Skin epidermis (tissue), 12 donors: Measurements from ENCODE around the gene BUD13.
"Not testable (repeated sequence)": the region's sequence is repeated elsewhere in the genome, so short reads cannot be mapped to it uniquely, and the experiment has no call there.

Experiments used
- H3K27ac ChIP-seq, 21 experiments: fragments of 200-600 bp; sonication (generic) in 11 of 21; one replicate each; pipeline ENCODE4 v1.5.0; 2020; ENCODE audit warnings: mild to moderate bottlenecking in 3 of 21, inconsistent platforms in 2 of 21, moderate library complexity in 2 of 21
- H3K4me3 ChIP-seq, 7 experiments: fragments of 200-600 bp; sonication (generic) in 2 of 7; one replicate each; pipeline ENCODE4 v1.5.0; 2020; ENCODE audit warnings: inconsistent platforms in 2 of 7, mild to moderate bottlenecking in 2 of 7, moderate library complexity in 1 of 7

BUD13 gene

DNA sequence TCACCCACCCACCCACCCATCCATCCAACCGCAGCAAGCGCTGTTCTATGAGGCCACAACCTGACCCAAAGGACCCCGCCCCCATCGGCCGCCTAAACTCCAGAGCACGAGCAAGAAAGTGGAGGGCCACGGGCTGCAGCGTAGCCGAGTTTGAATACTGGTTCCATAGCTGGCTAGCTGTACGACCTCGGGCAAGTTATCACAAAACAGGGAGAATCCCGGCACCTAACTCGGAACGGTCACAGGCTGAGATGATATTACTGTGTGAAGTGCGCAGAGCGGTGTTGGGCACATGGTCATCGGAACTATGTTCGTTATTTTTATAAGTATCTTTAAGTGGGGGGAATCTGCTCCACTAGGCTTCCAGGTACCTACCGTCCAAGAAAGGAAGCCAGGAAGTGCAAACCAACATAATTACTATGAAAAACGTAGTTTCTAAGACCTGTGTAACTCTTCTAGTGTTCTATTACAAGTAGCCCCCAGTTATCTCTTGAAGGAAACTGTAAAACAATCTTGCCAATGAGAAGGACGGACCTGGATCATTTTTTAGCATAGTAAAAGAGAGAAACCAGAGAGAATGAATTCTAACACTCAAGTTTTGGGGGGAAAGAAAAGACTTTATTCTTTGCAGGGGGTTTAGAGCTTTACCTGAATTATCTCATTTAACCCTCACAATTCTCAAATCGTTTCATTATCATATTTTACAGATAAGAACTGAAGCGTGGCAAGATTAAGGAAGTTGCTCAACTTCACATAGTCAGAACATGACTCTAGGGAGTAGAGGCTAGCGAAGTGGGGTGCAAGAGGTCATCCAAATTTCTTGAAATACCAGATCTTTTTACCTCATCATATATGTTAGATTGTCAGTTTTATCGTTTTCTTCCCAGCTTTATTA, 663 bp upstream of the BUD13 start:
- H3K4me3 ChIP-seq, result peak overlapping the region; percentile 58 to 93 (median 79)
- H3K27ac ChIP-seq, result peak overlapping the region in 20 of 21 experiments; percentile 76 to 98 (median 95)

DNA sequence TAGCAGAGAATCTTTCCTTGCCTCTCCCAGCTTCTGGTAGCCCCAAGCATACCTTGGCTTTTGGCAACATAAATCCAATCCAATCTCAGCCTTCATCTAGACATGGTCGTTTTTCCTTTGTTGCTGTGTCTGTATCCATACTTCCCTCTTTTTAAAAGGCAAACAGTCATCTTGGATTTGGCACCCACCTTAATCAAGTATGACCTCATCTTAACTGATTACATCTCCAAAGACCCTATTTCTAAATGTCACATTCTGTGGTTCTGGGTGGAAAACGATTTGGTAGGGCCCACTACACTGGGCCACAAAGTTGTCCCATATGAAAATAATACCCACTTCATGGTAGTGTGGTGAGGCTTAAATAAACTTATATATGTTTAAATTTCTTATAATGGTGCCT, 852 bp downstream of the BUD13 start:
- Histone ChIP-seq H3K4me3 (peak overlapping the region; percentile 58 to 93 (median 79)), H3K27ac (peak overlapping the region in 19 of 21 experiments; percentile 85 to 98 (median 95))

DNA sequence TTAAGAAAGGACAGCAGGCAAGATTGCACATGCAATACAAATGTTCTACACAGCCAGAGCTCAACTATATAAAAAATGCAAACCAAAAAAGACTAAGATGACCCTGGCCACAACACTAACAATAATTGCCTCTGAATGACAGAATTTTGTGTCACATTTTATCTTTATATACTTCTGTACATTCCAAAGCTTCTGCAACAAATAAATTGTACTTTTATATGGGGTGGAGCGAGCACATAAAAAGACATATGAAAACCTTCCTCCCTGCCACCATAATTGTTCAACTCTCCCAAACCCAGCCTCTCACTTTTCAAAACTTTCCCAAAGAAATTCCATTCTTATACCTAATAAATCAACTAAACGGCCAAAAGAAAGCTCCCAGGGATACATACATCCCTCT, 10.7 kb downstream of the BUD13 start:
- Histone ChIP-seq H3K4me3 (no peak overlapping the region), H3K27ac (no peak overlapping the region)

DNA sequence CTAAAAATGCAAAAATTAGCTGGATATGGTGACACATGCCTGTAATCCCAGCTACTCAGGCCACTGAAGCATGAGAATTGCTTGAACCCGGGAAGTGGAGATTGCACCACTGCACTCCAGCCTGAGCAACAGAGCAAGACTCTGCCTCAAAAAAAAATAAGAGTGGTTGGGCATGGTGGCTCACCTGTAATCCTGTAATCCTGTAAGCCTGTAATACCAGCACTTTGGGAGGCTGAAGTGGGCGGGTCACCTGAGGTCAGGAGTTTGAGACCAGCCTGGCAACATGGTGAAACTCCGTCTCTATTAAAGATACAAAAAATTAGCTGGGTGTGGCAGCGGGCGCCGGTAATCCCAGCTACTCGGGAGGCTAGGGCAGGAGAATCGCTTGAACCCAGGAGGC, 16.7 kb downstream of the BUD13 start:
- H3K4me3 ChIP-seq, result not testable (repeated sequence)

DNA sequence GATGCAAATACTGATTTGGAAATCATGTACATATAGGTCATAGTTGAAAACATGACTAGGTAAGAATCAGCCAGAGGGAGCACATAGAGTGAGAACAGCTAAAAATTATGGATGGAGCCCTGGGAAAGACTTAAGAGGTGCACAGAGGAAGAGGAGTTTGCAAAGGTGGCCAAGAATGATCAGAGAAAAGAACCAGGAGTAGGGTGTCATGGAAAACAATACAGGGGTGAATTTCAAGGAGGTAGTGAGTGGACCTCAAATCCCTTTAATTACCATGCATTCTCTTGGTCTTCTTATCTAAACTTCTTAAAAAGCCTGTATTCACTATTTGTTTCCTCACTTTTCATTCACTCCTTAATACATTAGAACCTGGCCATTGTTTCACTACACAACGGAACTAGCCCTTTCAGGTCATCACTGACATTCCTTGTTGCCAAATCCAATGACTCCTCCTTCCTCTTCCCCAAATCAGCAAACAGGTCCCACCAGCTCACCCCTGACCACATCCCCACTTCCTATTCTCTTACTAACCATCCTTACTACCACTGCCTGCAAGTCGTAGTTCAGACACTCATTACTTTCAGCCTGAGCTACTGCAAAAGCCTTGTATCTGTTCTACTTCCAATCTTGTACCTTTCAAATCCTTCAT, 22.6 kb downstream of the BUD13 start:
- Histone ChIP-seq H3K27ac (no peak overlapping the region), H3K4me3 (no peak overlapping the region)

More for the DNA sequence above, 16.7 kb downstream of the BUD13 start:
- H3K27ac ChIP-seq, result not testable (repeated sequence)

DNA sequence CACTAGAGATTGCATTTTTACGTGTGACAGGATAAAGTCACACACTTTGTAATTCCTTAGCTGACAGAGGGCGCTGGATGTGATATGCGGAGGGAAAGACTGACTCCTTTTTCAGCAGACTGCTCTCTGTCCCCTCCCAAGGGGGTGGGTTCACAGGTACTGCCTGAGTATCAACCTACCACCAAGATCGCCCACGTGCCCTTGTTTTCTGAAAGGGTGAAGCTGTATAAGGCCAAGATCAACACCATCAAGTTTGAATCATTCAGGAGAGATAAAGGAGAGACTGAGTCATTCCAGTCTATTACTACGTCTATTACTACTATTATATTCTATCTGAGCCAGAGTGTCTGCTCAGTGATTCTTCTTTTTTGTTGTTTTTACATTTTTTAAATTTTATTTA, 30.7 kb downstream of the BUD13 start:
- Histone ChIP-seq H3K27ac (no peak overlapping the region), H3K4me3 (no peak overlapping the region)

DNA sequence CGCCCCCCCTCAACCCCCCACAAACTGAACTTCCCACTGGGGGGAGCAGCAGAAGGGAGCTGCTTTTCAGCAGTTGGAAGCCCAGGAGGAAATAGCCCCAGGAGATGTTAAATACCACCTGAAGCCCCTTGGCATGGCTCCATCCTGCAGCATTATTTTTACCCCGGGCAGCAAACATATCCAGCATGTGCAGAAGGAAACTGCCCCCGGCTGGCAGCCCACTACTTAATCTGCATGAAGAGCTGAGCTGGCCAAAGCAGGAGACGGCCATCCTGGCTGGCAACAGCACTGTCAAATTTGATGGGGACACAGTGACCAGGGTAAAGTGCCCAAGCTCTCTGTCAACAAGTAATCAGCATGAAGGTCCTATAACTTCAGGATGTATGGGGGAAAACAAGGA, 32.0 kb downstream of the BUD13 start:
- Histone ChIP-seq H3K4me3 (no peak overlapping the region), H3K27ac (no peak overlapping the region)

DNA sequence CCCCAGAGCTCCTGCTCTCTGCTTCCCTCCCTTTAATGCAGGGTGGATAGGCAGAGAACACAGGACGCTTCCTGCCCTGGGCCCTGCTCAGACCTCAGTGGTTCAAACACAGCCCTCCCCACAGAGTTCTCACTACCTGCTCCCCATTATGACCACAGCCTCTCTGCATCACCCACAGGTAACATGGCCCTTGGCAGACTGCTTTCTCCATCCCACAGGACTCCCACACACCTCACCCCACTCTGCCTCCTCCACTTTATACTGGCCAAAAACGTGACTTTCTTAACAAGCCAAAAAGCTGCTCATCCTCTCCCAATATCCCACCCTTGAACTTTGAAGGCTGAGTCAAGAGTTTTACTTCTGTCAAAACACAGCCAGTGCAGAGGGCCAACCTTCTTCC, 33.8 kb downstream of the BUD13 start:
- H3K4me3 ChIP-seq, result no peak overlapping the region
- H3K27ac ChIP-seq, result no peak overlapping the region

DNA sequence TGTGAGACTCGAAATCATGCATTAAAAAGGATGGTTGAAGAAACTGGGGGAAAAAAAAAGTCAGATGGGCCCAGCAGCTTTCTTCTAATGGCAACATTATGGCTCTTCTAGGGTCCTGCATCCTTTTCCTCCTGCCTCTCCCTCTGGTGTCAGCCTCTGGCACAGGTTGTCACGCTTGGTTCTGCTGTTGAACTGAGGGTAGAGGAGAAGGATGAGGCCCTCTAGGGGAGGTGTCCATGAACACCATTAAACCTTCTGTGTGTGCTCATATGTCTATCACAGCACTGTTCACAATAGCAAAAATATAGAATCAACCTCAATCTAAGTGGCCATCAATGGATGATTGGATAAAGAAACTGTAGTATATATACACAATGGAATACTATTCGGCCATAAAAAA, 36.0 kb downstream of the BUD13 start:
- Histone ChIP-seq H3K4me3 (no peak overlapping the region), H3K27ac (no peak overlapping the region)

DNA sequence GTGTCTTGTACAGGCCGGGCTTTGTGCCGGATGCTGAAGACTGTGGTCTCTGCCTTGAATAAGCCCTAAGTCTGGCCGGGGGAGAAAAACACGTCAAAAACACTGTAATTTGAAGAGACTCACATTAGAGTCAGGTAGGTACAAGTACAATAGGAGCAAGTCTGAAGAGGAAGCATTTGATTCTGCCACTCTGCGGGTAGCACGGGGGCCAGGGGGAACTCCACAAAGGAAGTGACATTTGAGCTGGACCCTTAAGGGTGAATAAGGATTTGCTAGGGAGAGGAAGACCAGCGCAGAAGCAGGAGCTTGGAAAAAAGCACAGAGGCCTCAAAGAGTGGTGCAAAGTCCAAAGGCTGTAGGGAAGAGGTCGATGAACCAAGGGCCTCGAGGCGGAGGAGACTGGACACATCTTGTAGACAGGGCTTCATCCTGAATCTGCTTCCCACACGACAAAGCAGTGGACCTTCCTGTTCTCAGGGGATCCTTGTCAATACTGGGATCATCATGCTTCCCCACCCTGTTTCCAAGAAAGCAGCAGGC, 38.7 kb downstream of the BUD13 start:
- H3K27ac ChIP-seq, result no peak overlapping the region
- H3K4me3 ChIP-seq, result no peak overlapping the region

DNA sequence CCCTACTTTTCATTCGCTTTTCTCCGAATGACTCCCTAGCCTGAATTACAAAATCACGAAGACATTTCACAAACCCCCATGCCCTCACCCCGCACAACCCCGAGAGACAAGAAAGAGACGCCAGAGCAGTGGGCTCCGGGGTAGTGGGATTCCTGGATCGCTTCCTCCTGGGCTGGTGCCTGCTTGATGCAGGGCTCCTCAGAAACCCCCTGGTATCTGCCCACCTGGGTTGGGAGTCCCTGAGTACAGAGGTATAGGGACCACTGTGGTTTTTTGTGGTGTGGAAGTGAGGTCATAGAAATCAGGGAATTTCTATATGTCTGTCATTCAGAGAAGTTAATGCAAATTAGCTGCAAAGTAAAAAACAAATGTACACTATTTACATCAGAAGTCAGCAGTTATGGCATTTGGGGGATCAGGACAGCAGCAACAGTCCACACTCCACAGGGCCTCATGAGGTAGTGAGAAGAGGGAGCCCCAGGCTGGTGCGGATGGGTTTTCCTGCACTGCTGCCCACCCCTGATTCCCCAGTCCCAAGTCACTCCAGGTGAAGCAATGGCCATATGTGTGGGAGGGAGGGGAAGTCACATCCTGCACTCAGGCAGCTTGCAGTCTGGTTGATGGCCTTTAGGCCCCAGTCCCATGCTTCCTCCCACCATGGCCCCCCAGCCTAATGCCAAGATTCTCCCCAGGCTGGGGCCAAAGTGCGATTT, 39.6 kb downstream of the BUD13 start:
- Histone ChIP-seq H3K4me3 (no peak overlapping the region), H3K27ac (no peak overlapping the region)

DNA sequence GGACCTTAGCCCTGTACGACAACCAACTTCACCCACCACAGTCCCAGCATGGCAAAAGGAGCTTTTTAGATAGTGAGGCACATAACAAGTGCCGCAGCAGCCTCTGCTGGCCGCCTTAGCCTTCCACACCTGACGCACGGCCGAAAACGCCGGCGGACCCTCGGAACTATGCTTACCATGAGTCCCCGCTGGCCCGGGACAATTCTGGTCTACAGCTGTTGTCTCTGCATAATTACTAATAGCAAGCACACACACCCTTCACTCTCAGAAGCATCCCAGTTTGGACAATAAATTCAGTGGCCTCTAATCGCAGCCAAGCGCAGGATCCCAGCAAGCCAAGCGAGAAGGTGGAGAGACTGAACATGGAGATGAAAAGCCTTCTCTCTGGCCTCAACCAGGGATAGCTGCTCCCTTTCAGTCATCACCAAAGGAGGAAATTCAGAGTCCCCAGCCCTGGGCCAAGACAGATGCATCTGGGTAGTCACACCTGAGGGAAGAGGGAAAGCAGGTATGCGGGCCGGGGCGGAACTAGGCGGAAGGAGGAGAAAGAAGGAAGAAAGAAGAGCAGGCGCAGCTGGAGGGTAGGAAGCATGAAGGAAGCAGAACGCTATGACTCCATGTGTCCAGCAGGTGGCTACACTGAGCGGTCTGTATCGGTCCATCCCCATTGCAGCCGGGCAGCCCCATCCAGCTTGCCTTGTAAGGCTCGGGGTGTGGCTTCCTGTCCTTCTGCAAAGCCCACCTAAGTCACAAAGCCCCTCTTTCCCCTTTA, 40.3 kb downstream of the BUD13 start:
- H3K4me3 ChIP-seq, result no peak overlapping the region
- no peak overlapping the region for H3K27ac ChIP-seq

DNA sequence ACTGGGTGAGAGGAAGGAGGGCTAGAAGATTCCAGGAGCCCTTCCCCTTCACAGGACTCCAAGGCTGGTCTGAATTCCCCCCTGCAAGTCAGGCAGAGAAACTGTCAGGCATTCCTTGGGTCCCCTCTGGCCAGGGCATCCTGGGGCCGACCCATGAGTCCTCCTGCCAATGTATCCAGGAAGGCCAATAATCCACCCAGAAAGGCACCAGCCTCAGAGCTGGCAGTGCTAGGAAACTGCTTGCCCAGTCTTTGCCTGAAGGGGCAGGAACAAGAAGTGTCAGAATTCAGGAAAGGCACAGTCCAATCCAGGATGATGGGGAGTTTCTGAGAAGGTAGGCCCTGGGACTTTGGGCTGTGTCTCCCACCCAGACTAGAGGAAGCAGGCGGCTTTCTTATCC, 41.0 kb downstream of the BUD13 start:
- Histone ChIP-seq H3K4me3 (no peak overlapping the region), H3K27ac (peak overlapping the region in 1 of 21 experiments; percentile 24)

DNA sequence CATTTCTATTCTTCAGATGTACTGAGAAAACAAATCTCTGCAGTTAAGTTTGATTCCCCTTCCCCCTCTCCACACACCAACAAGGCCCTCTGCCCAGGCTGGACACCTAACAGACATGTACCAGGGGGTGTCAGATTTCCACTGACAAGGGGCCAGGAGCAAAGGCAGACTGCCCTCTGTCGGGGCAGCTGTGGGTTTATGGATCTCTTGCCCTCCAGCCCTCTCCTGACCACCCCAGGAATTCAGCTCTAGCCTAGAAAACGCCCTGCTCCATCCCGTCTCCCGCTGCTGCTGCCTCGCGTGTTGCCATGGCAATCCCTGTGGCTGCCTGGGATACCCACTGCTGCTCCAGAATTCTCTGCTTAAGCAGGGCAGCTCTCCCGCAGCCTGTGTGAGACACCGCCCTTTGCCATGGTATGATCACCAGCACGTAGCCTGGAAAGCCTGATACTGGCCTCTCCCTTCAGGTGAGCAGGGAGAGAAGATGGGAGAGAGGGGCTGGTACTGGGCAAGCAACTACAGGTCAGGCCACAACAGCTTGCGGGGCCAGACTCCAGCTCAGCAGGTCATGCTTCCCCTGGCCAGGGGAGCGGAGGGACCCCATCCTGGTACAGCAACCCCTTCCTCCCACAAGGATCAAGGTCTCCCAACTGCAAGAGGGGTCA, 41.6 kb downstream of the BUD13 start:
- no peak overlapping the region for H3K4me3 ChIP-seq
- H3K27ac ChIP-seq, result peak overlapping the region in 1 of 21 experiments; percentile 24

DNA sequence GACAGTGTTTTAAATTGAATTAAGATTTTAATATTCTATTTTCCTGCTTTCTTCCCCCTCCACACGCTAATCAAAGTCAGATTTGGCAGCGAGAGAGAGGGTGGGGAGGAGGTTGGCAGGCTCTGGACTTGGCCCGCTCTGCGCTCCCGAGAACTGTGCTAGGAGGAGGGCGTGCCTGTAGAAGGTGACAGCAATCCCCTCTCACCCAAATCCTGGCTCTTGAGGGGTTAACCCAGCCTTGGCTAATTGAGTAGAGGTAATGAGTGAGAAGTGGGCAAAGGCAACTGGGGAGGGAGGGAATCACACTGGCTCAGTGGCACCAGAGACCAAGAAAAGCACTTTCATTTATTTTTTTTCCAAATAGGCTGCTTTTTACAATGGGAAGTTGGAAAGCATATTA, 42.2 kb downstream of the BUD13 start:
- Histone ChIP-seq H3K27ac (no peak overlapping the region), H3K4me3 (no peak overlapping the region)

DNA sequence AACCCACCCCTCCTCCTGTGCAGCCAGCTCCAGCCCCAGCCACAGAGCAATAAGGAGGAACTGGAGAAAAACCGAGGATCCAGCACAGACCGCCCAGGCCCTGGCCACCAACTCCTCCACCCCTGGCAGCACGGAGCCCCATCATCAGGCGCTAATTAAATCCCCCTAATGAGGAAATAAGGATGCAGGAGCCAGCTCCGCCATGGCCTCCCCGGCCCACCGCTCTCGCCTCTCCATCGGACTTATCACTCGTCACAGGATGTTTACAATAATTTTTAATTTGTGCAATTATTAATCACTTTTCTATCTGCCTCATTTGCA, 42.6 kb downstream of the BUD13 start:
- Histone ChIP-seq H3K4me3 (no peak overlapping the region), H3K27ac (no peak overlapping the region)

DNA sequence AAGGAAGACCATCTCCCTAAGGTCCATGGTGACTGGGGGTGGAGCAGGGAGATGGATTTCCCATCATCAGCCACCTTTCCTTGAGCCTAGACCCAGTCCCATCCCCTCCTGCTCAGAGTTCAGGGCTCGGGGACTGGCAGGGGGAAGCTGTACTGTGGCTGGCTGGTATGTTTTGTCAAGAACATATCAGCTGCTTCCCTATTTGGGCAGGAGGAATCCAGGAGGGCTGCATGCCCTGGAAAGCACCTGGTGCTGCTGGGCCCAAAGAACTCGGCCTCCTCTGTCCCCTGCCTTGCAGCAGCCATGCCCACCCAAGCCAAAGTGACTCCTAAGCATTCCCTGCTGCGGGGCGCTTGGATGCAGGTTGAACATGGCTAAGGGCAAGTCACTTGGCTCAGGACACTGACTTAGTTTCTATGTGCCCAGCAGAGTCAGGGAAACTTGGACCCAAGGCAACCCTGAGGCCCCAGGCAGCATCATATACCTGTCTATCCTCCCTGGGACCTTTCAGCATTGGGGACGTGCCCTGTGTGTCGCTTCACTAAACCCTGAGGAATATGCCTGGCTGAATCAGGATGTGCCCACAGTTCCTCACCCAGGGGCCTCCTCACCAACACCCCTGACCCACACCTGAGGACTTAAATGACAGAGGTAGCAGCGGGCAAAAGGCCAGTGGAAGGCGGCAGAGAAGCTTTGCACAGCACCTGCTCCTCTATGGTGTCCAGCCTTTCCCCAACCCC, 43.1 kb downstream of the BUD13 start:
- Histone ChIP-seq H3K27ac (no peak overlapping the region), H3K4me3 (no peak overlapping the region)

DNA sequence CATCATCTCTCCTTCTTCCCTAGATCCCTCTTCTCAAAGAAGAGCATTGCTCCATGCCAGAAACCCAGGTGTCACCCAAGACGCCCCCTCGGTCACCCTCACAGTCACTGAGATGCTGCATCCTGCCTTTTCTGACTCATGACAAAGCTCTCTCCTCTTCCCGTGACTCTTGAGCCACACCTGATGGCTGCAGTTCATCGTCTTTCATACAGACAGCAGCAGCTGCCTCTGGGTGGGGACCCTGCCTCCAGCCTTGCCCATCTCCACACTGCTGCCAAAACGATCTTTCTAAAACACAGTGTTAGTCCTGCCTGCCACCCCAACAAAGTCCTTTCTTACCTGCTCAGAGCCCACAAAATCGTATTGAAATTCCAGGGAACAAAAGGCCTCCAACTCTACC, 44.8 kb downstream of the BUD13 start:
- no peak overlapping the region for H3K27ac ChIP-seq

More for the DNA sequence above, 44.8 kb downstream of the BUD13 start:
- no peak overlapping the region for H3K4me3 ChIP-seq
